ENCODE data around the gene TM9SF2.

DNA sequence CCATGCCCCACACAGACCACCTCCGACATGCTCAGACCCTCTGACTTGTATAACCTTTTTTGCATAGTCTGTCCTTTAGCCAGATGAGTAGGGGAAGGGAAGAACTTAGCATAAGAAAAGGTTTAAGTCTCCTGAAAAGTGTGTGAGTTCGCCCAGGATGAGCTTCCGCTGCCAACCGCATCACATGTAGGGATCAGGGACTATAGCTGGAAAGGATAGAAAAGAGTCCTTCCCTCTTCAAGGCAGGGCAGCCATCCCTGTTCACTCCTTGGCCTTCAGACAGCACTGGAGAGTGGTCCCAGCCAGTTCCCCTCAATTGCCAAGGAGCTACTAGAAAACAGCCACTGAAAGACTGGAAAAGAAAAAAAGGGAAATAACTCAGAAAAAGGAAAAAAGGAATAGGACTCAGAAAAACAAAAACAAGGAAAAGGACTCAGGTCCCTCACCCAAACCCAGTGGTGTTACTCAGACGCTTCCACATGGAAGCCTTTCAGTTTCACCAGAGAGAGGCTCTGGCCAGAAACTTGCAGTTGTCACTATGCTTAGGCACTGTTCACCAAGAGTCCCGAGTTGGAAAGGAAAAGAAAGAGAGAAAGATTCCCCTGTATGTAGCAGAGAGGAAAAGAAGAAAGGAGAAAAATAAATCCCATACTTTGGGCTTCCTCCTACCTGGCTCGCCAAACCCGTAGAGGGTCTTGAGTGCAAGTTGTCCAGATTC lies 5.6 kb upstream of the TM9SF2 start:
- TF ChIP-seq CTCF (IDR thresholded peaks at IDR 0.05) (no peak), POLR2A (IDR thresholded peaks at IDR 0.05; ENCODE audit: low read length) (no peak), FOSB (CRISPR knock-in tag; IDR thresholded peaks at IDR 0.05) (no peak), MYC (IDR thresholded peaks at IDR 0.05; ENCODE audit: borderline replicate concordance, low read length) (no peak), RNF2 (IDR thresholded peaks at IDR 0.05; ENCODE audit: borderline replicate concordance, low read depth) (no peak), ZFP36 (IDR thresholded peaks at IDR 0.05; ENCODE audit: borderline replicate concordance, partially characterized antibody) (no peak), REST (IDR thresholded peaks at IDR 0.05) (no peak), RFX5 (IDR thresholded peaks at IDR 0.05) (no peak)
